ENCODE measurements around the gene ZBTB7C.

The ZBTB7C gene

DNA sequence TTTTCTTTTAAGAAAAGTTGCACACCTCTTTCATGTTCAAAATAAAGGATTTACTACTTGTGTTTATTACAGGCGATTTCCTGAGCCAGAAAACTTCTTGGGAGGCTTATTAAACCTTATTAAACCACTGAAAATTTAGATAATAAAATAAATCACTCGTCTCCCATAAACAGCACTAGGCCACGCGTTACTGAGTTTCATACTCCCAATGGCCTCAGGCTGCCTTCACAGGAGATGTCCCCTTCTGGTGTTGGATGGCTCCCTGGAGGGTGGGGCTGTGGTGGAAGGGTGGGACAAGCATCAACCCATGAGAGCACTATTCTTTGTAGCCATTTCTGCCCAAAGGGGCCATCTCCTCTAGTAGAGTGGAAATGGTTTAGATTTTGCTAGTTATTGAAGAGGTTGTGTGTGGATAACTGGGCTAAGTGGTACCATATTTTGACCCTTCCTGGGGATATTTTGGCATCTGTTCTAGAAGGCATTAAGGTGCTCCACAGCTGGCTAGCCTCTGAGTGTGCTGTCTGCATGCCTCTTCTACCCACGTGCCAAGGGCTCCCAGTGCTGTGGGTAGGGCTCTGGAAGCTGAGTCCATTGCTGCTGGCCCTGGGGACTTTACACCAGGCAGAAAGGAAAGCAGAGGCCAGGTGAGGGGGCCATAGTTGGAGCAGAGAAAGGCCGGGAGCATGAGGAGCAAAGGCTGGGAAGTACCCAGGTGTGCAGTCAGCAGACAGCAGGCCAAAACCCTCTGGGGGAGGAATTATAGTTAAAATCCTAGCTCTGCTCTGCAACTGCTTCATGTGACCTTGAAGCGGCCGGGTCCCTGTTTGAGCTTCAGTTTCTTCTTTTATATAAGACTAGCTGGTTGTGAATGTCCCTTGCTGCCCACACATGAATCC lies 357.0 kb downstream of the ZBTB7C start:
- no peak for DNase-seq

DNA sequence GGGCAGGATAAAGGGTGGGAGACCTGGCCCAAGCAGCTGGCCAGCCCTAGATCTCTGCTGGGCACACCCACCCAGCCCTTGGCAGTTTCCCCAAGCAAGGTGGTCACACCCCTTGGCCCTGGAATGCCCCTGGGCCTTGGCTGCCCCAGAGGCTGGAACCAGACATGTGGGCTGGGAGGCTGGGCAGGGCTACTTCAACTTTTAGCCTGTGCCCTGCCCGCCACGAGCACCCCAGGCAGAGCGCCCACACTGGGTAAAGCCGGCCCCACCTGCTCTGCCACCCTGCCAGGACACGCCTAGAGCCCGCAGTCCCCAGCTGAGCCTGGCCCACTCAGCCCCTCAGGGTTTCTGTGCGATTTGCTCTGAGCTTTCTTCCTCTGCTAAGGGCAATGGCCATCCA lies 359.0 kb downstream of the ZBTB7C start:
- DNase-seq, result no peak

DNA sequence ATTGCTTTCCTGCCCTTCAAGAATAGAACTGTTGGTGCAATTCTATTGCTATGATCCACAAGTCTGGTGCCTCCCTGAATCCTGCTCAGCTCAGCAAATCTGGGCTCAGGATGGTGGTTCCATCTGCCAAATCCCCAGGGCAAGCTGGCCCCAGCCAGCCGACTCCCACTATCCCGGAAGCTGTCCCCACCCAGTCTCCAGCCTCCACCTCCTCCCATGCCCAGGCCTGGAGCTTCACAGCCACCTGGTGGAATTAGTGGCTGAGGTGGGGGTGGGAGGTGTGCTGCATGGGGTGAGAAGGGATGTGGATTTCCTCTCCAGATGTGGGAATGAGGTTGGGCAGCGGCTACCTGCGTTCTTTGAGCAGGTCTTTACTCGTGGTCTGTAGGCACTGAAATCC lies 359.4 kb downstream of the ZBTB7C start:
- DNase-seq, result no peak

DNA sequence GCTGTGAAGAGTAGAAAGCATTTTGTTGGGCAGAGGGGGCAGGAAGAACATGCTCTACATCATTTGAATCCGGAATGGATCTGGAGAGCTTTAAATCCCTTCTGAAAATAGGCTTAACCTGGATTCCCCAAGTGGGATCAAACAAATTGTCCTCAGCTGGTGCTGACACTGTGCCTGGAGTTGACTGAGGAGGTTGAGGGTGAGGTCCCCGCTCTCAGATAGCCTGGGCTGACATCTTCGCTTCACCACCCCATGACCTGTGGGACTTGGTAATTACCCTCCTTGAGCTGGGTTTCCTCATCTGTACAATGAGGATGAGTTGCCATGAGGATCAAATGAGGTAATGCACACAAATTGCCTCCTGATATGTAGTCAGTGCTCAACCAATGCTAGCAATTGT lies 360.9 kb downstream of the ZBTB7C start:
- DNase-seq, result no peak

DNA sequence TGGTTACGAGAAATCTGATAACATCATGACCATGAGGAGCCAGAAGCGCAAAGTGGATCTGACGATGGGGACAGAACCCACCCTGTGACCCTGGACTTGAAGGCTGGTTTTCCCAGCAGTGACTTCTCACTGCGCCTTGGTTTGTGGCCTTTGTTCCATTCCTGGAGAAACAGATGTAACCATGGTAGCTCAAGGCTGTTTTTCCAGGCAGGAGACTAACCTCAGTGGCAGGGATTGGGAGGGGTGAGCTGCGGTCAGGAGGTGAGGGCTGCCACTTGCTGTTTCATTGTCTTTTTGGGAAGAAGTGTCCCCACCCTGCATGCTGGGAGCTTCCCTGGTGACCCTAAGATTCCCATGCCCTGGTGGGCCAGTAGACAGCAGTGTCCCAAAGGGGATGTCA lies 362.3 kb downstream of the ZBTB7C start:
- no peak for DNase-seq

DNA sequence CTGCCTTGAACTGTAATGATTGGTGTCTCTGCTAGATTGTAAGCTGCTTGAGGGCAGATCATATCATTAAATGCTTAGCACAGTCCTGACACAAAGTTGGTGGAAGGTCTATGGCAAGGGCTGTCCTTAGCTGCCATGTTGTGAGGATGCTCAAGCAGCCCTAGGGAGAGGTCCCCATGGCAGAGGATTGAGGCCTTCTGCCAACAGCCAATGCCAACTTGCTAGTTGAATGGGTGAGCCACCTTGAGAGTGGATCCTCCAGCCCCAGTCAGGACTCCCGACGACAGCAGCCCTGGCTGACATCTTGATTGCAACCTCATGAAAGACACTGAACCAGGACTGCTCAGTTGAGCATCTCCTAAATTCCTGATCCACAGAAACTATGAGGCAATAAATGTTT lies 363.4 kb downstream of the ZBTB7C start:
- DNase-seq, result no peak

DNA sequence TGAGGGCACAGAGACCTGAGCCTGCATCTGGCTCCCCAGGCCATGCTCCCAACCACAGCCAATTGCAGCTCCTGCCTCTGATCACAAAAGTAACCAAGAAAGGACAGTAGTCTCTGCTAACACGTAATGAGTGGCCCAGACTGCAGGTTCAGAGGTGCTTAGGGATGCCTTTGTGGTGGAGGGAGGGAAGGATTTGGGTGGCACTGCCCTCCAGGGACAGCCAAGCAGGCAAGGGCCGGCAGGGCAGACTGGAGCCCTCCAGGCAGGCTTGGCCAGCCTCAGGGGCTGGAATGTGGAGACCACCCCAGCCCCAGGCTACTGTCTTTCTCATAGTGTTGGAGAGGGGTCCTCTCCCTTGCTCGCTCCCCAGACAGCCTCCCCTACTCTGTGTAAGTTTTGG lies 364.2 kb downstream of the ZBTB7C start:
- DNase-seq, result no peak

DNA sequence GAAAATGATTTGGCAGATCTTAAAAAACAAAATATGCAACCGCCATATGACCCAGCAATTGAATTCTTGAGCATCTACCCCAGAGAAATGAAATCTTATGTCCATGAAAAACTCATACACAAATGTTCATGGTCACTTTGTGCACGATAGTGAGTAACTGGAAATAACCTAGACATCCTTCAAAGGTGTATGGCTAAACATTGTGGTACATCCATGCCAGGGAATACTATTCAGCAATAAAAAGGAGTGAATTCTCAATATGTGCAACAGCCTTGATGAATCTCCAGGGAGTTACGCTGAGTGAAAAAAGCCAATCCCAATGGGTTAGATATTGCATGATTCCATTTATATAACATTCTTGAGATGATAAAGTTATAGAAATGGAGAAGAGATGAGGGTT lies 366.0 kb downstream of the ZBTB7C start:
- no peak for DNase-seq

DNA sequence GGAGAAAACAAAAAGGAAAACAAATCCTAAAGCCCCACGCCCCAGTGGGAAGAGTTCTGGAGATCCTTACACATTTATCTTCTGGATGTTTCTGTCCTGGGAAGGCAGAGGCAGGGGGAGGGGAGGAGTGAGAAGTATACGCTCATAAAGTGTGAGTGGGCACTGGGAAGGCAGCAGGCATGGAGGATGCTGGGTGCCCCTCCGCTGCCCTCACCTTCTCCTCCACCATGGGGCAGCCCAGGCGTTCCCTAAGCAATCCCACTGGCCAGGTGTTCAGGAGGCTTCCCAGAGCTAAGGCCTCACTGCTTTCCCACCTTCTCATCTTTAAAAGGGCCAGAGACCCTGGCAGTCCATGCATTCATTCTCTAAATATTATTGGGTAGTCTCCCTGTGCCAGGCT lies 366.8 kb downstream of the ZBTB7C start:
- no peak for DNase-seq

DNA sequence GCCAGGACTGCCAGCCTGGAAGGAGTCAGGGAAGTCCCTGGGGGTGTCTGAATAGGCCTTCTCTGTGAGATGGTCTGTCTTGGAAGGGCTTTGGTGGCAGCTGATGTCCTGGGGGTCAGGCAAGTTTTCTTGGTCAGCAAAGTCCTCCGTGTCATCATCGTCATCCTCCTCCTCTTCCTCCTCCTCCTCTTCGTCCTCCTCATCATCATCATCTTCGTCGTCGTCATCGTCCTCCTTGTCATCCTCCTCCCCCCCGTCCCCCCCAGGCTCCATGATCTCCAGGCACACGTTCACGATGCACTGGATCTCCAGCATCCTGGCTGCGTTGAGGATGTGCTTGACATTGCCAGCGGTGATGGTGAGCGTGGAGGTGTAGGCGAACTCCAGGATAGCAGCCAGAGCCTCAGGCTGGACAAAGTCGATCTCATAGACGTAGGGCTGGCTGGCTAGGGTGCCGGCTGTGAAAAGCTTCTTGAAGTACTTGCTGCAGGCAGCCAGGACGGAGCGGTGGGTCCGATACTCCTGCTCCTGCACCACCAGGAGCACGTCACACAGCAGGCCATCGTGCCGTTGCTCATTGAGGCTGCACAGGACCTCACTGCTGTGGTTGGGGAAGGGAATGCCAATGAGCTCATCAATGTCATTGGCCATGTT lies 368.6 kb downstream of the ZBTB7C start:
- DNase-seq, result no peak

DNA sequence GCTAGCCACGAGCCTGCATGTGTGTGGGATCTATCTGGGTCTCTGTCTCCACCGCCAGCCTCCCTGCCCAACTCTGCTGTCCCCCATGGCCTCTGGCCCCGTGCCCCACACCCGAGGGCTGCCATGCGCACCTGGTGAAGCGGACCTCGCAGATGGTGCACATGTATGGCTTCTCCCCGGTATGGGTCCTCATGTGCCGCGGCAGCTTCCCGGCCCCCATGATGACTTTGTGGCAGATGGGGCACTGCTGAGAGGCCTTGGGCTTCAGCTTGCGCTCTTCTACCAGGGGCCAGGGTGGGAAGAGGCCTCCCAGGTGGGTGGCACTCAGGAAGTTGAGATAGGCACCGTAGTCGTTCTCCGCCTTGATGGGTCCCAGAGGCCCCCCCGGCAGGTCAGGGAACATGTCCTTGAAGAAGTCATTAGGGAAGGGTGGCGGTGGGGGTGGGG lies 369.4 kb downstream of the ZBTB7C start:
- DNase-seq, result no peak

DNA sequence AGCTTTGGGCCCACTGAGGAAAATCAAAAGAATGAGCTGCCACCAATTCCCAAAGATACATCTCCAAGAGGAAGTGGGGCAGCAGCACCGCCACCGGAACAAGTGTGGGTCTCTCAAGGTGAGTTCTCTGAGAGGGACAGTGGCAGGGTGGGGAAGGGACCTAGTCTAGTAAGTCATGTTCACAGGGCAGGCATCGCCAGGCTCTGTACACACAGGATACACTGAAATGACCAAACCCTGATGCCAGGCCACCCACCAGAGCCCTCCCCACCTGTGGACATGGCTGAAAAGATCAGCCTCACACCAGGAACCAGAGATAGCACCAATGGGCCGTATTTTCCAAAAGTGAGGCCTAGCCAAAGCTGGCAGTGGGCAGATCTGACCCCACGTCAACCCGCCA lies 370.5 kb downstream of the ZBTB7C start:
- DNase-seq, result no peak

DNA sequence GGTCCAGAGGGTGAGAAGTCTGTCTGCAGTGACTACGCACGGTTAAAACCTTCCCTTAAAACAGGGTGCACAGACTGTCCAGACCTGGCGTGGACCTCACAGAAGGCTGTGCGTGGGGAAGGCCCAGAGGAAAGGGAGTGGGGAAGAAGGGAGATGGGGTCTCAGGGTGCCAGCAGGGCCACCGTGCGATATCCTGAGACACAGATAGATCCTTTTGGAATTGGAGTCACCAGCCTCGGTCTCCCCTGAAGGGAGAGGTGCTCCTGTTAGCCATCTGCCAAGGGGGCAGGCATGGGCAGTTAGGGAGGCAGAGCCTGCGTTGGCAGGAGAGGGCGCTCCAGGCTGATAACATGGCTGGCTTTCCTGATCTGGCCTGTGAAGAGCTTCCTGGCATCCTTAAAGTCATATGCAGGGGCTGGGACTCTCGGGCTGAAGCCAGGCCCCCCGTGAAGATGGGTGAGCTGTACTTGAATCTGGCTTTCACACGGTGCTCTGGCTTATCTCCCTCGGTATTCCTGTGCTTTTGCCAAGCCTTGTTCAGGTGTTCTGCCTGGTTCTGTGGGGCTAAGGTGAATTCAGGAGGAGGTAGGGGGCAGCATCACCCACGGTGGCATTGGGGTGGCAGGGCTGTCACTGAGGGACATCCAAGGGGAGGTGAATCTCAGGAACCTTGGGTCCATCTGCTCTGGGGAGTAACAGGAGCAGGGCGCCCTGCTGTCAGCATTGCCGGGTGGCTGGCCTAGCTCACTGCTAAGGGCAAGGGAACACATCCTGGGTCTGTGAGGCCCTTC lies 371.5 kb downstream of the ZBTB7C start:
- no peak for DNase-seq

DNA sequence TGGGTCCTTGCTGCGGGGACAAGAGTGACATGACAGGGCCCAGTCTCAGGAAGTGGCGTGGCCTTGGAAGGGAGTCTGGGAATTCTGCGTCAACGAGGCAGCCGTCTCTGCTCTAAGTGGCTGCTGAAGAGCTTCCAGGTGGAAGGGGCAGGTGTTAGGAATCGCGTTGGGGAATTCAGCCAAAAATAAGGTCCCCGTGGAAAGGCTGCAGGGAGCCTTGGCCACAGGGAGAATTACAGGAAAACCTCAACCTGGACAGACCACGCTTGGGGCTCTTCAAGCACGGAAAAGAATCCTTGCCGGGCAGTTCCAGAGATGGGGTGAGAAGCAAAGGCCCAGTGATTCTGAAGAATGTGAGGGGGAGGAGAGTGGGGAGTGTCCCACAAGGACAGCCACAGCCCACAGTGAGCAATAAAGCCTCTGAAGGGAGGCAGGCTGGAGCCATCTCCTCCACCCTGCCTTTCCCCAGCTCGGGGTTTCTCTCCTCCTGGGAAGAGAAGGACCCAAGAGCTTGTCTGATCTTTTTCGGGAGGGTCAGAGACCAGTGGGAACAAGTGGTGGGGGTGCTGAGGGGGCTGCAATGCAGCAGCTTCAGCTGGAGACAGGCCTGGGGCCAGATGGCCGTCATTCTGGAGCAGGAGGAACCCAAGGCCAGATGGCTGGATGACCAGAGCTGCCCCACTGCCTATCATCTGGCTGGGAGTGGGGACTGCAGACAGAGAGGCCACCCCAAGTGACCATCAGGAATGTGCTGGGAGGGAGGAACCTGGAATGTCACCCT lies 372.4 kb downstream of the ZBTB7C start:
- no peak for DNase-seq

DNA sequence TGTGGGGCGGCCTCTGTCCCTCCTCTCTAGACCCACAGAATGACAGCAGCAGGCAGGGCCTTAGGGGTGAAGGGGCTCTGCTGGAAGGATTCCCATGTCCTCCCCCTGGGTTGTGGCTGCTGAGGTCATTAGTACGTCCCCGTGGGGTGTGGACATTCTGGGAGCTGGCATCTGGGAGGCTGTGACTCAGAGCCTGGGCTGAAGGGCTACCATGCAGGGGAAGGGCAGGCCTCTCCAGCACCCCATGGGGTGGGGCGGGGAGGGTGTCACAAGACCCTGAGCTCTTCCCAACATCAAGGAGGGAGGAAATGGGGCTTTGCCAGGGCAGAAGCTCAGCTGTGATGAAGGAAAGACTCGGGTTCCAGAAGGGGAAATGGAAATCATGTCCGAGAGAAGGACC lies 373.0 kb downstream of the ZBTB7C start:
- peak; percentile 26 for DNase-seq

DNA sequence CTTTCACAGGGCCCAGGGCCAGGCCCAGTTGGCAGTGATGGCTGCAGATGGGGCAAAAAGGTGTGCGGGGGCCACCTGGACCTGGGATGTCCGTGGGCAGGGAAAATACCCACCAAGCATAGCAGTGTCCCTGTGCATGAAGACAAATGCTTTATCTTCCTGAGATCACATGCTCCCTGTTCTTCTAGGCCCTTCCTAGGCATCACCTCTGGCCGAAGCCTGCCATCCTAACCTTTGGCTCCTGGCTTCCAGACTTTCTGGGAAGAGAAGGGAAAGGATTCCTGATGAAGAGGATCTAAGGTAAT lies 373.7 kb downstream of the ZBTB7C start:
- DNase-seq, result no peak

DNA sequence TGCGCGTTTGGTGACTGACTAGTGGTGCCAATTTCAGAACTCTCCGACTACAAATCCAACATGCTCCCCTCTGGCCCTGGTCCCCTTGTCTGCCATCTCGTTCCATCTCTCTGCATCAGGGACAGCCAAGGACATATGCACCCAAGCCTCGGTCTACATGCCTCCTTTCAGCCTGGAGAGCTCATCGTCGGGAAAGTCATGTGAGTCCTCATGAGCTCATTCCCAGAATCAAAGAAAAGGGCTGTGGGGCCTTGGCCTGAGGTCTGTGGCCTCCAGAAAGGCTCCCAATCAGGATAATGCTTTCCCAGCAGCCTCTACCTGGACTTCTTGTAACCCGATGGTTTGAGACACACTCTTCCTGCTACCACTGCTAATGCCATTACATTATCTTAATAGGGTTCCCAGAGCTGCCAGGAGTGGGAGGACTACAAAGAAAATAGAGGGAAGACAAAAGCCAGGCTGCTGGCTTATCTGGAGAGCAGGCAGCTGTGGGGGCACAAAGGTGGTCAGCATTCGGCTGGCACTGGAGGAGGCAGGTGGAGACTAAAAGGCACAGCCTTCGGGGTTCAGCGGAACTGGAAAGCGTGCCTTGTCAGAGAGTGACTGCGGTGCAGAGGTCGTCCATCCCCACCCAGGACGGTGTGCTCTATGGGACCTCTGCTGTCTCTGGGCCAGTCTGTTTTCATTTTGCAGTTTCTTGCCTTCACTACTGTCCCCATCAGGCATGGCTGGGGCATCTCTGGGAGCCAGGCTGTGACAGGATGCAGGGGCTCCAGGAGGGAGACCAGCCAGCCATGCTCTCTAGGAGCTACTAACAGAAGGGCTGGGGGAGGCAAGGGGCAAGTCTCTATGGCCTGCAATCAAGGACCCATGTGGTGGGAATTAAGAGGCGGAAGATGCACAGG lies 374.3 kb downstream of the ZBTB7C start:
- DNase-seq, result no peak

DNA sequence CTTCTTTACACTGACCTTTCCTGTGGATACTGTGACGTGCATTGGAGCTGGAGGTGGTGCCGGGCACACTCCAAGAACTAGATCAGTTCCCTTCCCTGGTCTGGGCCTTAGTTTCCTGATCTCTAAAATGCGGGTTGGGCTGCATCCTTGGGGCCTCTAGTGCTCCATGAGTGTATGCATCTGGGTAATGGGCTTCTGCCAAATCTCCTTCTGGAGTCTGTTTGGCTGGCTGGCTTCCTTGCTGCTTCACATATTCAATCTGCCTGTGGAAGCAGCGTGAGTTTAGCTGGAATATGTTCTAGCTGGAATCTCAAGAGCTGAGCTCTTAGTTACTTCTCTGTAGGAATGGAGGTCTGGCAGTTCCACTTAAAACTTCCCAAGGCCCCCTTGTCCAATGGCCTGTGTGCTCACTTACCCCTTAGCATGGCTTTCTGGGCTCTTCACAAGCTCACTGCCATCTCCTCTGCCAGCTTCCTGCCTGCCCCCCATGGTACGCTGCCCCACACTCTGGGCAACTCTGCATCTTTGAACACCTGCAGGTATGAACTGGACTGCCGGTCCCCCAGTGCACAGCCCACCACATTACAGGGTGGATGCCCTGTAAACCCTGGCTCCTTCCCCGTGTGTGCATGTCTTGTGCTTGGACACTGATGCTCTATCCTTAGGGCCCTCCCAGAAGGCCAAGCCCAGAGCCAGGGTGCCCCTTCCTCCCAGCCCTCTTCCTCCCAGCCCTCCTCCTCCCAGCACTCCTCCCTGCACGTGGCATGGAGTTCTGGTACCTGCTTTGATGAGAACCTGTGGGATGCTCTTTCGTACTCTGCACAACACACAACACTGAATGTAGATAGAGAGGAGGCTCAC lies 375.2 kb downstream of the ZBTB7C start:
- DNase-seq, result no peak

DNA sequence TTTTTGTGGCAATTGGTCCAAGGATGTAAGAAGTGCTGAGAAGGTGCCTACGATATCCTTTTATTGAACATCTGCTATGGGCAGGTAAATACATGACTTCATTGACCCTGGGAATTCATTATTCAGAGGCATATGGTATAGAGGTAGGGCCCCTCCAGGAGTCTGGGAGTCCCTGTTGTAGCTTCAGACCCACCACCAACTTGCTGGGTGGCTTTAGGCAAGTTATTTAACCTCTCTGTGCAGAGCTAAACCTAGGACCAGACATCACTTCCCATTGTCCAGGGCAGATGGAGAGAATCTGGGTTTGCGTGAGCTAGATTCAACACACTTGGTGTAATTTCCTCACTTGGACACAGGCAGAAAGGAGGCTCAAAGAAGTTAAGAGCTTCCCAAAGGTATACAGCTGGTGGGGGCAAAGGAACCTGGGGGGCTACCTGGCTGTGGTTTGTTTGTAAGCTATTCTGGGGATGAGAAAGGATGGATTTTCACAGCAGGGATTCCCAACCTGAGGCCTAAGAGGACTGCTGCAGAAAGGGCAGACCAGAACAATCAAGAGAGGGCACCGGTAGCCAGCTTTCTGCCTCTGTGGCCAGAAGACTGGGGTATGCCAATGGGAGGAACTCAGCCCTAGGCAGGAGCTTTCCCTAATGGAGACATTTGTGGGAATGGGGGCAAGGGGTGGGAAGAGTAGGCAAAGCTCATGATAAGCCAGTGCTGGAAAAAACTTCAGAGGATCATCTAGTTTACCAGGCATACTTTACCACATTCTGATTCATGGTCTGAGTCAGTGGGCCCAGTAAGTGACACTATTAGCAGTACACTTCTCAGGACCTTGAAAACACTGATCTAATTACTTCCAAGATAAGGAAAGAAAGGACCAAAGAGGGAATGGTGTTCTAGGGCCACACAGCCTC lies 376.1 kb downstream of the ZBTB7C start:
- DNase-seq, result peak; percentile 56

DNA sequence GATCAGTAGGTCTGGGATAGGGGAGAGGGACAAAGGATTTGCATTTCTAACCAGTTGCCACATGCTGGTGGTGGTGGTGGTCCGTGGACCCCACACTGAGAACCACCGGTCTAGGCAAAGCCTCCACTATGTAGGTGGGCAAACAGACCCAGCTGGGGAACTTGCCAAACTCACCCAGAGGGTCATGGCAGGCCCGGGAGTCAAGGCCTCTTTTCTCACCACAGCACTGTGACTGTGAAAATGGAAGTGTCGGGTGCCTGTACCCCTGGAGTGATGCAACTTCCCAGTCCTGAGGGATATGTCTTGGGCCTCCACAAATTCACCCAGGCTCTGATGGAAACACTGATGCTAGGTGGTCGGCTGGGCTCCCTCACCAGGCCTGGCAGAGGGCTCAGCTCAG lies 377.5 kb downstream of the ZBTB7C start:
- no peak for DNase-seq
